GM03348 (cell line): ENCODE results near the gene TCF7L2.

Experiments used
- DNase-seq: peaks from one replicate; pipeline ENCODE4 v3.0.0; 2012; ENCODE audit warnings: low spot score

TCF7L2 gene

DNA sequence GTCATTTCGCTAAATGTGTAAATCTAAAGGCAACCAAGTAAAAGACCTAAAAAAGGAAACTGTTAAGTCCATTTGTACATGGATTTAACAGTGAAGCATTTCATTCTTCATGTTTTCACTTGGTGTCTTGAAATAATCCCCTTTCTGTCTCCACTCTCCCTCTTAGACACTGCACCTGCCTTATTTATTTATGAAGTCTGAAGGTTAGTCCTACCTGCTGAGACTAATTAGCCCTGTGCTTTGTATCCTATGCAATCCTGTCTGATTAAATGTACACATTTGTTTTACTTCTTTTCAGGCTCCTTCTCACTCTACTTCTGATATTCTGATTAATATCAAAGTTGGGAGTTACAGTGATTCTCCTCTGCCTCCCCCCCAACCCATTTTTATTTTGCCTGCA, 1.9 kb upstream of the TCF7L2 start:
- no peak for DNase-seq

DNA sequence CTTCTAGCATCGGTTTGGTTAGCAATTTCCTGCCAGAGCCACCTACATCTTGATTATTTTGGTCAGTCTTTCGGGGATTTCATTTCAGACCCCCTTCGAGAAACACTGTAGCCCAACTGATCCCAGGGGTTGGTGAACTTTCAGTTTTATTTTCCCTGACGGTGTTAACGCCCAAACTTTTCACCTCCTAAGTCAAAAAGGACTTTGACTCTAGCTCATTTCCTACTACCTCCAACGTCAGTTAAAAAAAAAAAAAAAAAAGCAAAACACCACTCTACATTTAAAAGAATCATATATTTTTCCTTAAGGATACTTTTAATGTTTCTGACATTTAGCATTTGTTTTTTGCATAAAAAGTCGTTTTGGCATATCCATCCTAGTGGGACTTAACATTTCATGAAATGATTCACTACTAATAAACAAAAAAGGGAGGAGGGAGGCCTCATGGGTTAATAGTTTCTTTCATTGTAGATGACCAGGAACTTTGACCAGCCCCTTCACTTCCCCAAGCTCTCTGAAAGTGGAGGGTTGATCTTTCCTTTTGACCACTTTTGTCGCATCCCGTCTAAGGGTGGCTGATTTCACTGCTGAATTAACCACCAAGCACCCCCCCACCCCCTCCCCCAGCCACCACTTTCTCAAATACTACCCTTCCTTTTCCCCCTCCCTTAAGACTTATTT, 764 bp upstream of the TCF7L2 start:
- no peak for DNase-seq

DNA sequence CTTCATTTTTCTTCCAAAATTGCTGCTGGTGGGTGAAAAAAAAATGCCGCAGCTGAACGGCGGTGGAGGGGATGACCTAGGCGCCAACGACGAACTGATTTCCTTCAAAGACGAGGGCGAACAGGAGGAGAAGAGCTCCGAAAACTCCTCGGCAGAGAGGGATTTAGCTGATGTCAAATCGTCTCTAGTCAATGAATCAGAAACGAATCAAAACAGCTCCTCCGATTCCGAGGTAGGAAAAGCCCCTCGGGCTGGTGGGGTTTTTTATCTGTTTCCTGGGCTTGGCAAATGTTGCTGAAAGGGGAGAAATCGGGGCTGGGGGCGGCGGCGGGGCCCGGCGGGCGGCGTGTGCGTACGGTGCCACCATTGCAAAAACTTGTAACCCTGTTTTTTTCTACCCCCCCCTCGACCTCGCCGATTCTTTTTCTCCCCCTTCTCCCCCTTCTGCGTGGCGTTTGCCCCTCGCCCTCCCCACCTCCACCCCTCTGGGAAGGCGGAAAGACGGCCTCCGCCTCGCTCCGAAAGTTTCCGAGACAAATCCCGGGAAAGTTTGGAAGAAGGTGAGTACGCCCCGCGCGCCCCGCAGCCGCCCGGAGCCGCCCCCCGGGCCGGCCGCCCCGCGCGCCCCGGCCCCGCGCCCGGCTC, 789 bp downstream of the TCF7L2 start:
- no peak for DNase-seq

DNA sequence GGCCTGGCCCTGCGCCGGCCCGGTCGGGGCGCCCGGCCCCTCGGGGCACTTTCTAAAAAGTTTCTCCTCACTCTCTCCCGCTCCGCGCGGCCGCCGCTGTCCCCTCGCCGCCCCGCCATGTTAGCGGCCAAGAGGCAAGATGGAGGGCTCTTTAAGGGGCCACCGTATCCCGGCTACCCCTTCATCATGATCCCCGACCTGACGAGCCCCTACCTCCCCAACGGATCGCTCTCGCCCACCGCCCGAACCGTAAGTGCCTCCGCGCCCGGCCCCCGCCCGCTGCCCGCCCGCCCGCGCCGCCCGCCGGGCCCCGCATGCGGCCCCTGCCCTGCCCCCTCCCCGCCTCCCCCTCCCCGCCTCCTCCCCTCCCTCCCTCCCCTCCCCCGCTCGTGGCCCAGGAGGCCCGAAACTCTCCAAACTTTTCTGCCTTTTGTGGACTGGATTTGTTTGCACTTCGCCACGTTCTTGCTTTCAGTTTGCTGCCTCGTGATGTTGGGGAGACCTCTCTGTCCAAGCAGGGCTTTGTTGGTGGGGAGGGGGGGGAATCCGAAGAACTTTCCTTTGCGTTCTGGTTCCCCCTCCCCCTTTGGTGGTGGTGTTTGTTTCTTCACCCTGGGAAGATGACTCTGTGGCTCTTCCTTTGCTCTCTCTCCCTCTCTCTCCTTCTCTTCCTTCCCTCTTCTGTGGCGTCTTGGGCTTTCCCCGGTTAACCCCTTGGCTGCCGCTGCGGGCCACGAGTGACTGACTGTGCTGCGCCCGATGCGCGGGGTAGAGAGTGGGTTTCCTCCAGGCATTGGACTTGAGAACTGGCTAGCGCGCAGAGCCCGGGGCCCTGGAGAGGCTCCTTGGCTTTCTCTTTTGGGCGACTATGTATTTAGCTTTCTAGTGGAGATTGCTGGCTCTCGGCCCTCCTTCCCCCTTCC, 1.6 kb downstream of the TCF7L2 start:
- peak; percentile 56 for DNase-seq

DNA sequence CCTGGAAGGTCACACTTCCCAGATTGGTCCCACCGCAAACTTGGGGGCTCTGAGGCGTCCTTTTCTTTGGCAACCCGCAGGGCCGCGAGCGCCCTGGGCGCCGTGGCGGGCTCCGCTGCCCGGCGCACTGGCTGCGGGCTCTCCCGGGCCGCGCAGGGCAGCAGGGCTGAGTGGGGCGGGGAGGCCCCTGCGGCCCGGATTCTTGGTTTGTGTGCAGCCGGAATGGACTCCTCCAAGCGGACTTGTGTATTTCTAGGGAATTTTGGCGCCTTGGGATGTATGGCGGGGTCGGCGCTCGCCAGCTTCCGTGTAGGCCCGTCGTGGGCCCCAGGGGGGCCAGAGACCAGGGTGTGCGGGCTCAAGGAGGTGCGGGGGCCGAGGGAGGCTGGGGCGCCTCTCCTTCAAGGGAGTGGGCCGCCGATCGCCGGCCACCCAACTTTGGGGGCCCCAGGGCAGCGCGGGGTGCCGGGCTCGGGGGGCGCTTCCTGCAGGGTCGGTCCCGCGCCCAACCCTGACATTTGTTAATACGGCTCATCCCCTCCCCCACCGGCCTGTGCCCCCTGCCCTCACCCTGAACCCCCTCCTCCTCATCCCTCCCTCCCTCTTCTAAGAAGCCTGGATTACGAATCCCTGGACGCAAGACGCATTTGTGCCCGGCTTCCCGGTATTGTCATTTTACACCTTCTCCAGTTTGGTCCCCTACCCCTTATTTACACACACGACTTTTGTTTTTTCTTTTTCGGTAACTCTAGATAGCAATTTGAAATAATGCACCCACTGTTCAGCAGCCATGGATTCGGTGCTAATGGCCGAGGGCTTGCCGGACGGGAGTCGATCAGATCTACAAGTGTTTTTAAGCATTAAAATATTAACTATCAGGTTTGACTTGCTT, 2.5 kb downstream of the TCF7L2 start:
- DNase-seq = no peak

DNA sequence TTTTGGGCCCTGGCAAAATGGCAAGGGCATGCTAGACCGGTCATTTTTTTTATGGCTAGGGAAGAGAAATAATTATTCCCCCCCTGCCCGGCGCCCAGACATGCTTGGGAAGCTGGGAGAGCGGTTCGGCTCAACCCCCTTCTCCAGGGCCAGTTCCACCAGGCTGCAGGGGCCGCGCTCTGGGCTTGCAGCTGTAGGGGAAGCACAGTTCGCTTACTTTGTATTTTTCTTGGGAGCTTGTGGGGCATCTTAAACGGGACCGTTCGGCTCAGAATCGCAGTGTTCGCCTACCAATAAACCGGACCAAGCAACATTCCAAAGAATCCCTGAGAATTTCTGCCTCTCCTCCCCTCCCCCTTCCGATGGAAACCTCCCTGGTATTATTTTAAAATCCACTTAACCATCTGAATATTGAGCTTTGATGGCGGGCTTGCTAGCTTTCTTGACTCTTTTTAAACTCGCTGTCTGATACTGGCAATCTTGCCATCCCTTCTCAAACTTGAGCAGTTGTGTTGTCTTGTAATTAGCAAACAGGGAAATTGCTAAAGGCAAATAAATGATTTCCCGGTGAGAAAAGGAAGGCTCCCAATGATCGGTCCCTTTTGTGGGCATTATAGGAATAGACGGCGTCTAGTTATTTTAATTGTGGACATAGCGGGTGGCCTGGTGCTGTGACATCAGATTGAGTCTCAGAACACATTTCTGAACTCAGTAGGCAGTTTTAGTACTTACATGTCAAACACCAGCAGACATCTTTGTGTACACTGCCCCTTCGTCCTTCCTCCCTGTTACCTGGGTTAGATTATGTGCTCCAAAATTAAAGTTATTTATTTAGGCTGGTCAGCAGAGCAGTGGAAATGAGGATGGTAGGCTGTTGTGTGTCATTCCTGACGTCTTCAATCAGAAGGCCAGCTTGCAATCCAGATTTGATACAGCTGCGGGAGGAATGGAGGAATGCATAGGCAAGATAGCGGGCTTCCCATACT, 3.4 kb downstream of the TCF7L2 start:
- DNase-seq = no peak

DNA sequence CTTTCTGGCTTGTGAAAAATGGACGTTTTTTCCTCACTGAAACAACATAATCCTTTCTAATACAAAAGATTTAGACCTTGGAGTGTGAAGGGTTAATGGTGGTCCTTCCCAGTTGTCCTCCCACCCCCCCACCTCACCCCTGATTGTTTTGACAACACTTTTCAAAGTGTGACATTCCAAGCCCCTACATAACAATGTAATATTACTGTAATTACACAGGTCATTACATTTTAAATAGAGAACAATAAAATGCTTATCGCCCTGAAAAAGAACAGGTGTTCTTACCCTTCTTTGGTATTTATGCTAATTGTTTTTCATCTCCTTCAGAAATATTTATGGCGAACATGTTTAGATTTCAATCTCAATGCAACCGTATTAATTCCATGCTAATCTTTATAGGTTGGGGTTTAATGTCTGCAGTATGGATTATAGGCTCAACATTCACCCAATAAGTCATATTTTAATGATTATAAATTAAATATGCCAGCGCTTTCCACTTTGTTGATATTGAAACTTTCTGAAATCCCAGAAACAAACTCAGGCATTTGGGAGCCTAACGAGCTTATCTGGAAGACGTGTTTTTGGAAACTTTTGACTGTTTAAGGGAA, 5.0 kb downstream of the TCF7L2 start:
- DNase-seq = no peak

DNA sequence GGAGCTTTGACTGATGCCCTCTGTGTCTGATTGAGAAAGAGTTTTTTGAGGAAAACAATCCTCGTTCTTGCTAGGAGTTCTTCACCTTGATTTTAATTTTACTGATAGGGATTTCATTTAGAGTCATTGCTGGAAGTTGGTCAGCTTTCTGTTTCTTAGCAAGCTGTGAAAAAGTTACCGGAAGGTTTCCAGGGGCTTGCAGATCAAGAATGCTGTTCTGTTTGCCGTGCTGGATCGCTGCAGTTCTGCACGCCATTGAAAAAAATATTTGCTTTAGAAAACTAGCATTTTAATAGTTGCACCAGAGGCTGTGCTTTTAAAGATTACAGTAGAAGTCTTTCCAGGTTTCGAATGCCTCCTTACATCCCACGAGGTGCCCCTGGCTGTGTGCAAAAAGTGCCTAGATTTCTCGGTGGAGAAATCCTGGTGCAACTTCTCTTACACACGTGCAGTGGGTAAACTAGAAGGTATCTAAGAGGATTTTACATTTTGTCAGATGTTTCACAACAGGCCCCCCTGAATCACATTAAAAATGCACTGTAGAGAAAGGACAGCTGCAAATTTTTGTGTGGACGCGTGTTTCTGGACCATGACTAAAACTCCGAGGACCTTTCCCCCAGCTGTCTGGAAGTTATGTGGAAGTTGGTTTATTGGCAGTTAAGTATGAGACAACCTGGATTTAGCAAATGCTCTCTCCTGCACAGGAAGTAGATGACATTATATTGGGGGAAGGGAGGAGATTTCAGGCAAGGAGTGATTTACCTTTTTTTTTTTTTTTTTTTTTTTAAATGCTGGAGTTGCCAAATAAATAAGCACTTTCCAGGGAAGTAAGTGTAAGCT, 5.8 kb downstream of the TCF7L2 start:
- DNase-seq = no peak

DNA sequence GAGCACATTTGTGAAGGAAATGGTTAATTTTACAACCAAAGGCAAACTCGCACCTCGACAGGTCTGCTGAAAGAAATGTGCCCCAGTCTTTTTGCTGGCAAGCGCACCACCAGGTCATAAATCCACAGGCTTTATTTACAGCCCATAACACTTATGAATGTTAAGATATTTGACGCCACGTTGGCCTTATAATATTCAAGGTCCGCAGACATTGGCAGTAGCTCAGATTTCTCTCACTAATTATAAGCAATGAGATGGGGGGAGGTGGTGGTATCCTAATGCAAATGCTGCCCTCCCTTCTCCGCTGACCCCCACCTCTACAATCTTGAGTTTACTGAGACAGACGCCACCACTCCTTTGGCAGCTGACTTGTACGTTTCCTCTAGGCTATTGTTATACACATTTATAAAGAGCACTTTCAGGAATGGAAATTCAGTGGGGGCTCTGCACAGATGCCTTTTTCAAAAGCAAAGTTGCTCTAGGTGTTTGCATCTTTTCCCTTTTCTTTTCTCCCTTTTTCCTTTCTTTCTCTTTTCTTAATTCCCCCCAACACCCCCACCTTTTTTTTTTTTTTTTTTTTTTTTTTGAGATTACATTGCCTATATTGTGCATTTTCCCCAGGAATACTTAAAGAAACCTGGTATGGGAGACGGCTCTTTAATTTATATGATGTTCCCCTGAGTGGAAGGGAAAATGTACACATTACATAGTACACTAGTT, 6.7 kb downstream of the TCF7L2 start:
- no peak for DNase-seq

DNA sequence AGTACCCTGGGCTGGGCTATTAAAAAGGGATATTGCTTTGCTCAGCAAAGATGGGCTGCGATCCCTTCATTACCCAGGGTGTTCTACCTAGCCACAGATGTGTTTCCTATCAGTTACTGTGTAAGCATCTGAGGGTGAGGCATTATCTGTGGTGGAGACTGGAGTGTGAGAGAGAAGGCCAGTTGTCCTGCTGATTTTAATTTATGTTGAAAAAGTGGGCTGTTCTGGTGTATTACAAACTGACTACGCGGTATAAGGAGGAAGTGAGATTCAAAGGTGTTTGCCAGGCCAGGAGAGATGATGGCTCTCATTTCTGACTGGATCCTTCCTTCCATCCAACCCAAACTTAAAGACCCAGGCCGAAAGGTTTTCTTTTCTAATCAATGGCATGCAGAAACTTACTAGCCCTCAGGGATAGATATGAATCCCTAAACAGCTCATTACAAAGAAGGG, 7.6 kb downstream of the TCF7L2 start:
- DNase-seq = no peak

DNA sequence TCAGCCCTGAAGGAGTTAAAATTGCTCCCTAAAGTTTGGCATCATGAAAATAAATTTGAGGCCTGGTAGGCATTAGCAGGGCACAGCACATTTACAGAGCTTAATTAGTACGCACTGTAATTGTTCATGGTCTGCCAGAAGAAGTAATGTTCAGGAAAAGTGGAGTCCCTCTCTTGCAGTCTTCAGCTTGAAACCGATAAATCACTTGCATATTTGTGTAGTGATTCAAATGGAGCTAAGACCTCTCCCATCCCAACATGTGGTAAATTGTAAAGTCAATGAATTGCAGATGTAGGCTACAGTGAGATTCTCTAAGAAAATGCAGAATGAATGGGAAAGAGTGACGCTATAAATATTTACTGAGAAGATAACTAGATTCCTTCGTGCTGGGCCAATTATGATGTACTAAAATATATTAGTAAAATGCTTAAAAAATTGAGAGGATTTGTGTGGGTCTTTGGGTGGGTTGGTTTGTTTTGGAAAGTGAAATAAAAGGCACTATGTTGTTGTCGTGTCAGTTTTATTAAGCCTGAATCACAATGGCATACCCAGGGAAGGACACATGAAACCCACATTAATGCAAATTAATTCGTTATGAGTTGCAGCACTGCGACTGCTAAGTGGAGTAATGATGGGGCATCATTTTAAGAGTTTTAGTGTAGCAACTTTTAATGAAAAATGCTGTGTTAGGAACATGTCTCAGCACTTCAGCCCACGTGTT, 8.4 kb downstream of the TCF7L2 start:
- DNase-seq = peak; percentile 76

DNA sequence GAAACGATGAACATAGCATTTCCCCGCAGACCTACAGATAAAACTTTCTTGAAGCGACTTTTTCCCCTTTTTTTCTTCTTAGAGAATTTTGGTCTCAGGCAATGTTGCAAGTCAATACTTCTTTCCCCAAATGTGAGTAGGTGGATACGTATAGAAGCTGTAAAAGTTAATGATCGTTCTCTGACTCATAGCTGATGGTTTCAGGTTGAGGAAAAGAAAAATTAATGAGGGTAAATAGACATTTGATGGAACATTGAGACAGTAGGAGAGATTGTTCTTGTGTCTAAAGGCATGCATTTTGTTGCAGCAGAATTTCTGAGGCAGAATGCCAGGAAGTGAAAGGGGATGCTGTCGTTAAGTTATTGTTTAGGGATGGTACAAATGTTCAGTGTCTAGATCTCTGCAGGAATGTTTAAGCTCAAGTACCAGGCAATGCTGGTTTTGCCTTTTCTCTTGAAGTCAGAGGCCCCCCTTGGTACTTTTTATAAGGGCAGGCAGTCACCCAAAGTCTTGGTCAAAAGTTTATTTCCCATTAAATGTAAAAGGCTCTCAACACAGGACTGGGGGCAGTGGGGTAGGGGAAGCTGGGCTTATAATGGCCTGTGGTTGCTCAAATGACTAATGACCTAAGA, 9.3 kb downstream of the TCF7L2 start:
- DNase-seq = no peak

DNA sequence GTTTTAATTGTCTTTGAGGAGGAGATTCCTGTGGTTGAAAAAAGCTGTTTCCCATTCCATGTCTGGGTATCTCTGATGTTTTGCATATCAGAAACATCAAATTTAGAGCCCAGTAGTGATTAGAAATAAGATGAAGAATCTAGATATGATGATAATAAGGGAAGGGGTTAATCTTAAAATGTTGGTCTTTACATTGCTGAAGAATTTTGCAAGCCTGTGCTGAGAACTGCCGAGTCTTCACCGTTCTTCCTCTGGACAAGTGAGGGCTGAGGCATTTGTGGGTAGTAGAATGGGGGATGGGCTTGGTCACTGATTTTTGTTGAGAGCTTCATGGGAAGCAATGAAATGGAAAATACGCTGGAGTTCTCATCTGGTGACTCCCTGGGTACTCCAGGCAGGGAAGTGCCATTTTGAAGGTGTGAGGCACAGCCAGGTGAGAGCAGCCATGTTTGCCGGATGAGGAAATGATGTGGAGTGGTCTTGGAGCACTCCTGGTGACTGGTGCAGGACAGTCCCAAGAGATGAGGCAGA, 10.2 kb downstream of the TCF7L2 start:
- no peak for DNase-seq

DNA sequence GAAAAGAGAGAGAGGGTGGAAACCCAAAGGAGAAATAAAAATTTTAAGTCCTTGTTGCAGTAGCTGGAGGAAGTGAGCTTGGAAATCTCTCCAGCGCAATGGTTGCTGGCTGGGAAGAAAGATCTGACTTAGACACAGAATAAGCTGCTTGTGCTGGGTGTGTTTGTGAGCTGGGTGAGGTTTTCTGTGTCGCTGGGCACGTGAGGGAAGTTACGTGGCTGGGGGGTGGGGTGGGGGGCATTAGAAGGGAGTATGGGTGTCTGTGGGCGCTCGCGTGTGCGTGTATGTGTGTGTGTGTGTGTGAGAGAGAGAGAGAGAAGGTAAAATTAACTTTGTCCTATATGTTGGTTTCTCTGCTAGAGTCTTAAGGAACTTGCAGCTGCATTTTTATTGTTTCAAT, 11.6 kb downstream of the TCF7L2 start:
- no peak for DNase-seq

DNA sequence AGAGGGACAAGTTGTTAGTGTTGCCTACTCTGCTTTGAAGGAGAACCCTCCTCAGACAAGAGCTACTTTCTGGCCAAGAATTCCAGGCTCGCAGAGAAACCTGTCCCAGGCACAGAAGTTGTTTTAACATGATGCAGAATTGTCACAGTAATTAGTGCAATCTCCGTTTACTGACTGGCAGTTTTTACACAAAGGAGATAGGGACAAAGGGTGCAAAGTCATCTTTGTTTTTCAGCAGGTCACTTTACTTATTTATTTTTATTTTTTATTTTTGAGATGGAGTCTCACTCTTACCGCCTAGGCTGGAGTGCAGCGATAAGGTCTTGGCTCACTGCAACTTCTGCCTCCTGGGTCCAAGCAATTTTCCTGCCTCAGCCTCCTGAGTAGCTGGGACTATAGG, 12.3 kb downstream of the TCF7L2 start:
- no peak for DNase-seq

DNA sequence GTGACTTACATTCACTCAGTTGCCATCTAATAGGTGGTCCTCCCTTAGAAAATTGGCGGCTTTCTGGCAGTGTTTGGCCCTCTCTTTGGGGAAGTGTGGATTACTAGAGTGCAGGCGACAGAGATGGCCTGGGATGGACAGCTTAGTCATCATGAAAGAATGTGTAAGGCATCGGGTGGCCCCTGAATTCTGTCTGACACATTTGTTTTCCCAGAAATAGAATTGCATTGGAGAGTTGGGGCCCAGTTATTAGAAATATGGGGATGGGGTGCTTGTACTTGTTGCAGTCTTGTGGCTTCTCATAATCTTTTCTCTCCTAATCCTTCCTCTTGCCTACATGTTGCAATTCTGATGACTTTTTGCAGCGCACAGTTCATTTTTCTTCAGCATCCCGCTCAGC, 13.8 kb downstream of the TCF7L2 start:
- DNase-seq = no peak

DNA sequence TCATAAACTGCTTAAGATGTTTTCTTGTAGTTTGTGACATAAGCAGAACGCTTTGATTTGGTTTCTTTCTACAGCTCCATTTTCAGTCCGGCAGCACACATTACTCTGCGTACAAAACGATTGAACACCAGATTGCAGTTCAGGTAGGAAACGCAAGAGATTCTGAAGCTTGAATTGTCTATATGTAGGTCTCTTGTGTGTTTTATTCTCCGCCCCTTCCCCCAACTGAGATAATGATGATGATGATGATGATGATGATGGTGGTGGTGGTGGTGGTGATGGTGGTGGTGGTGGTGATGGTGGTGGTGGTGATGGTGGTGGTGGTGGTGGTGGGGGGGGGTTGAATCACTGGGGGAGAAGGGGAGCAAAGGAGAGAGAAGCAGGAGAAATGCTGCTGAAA, 14.4 kb downstream of the TCF7L2 start:
- no peak for DNase-seq
